IMR-90 (cell line): ENCODE data around the gene MYL11. TPM values are rescaled to one million over a fixed set of nuclear protein-coding genes. Genes with fewer than 3 reads are reported as not detected.

Experiments used
- ATAC-seq: fragments of 200-7000 bp; cut with Tn5 transposase; 2 replicates; pipeline ENCODE4 v1.9.1; 2020; ENCODE audit warnings: low read depth, mild to moderate bottlenecking, moderate library complexity
- BruUV-seq: library from RNA; stranded (reverse); fragments of 400-500 nt; replicated peaks from 2 replicates; lab custom pipeline; 2021; lab: Mats Ljungman, UMichigan
- CTCF ChIA-PET: fragments of 300-600 bp; formaldehyde crosslinking; extraction: SDS; loops from one replicate; lab custom pipeline; 2021; ENCODE audit warnings: antibody characterized with exemption; lab: Yijun Ruan, JAX
- POLR2A ChIA-PET: fragments of 300-600 bp; sonication (Branson Sonifier 250); formaldehyde crosslinking; loops from one replicate; lab custom pipeline; 2022; ENCODE audit warnings: antibody characterized with exemption; ENCODE audit not compliant: unreplicated experiment; lab: Charles Lee
- DNase-seq: peaks from one replicate; pipeline ENCODE4 v3.0.0; 2013
- H2AFZ ChIP-seq: replicated peaks from 2 replicates; pipeline ENCODE3; 2013; ENCODE audit warnings: low read length, mild to moderate bottlenecking; ENCODE audit not compliant: poor library complexity
- H2AK5ac ChIP-seq: 2 replicates; pipeline ENCODE4 v1.6.1; 2013; ENCODE audit warnings: low read depth, low read length, inconsistent platforms
- H2AK9ac ChIP-seq: replicated peaks from 2 replicates; pipeline ENCODE3; 2013; ENCODE audit warnings: mild to moderate bottlenecking, low read depth, low read length, moderate library complexity; ENCODE audit not compliant: poor library complexity
- H2BK120ac ChIP-seq: 2 replicates; pipeline ENCODE4 v1.6.1; 2013; ENCODE audit warnings: low read depth, low read length, inconsistent platforms
- H2BK15ac ChIP-seq: 3 replicates; pipeline ENCODE4 v1.6.1; 2013; ENCODE audit warnings: low read depth, low read length, inconsistent platforms
- H2BK20ac ChIP-seq: 2 replicates; pipeline ENCODE4 v1.6.1; 2013; ENCODE audit warnings: low read depth, mild to moderate bottlenecking, inconsistent platforms, low read length, moderate library complexity
- H2BK5ac ChIP-seq: 2 replicates; pipeline ENCODE4 v1.6.1; 2013; ENCODE audit warnings: mild to moderate bottlenecking, low read depth, low read length, inconsistent platforms; ENCODE audit not compliant: poor library complexity, severe bottlenecking
- H3K14ac ChIP-seq: replicated peaks from 2 replicates; pipeline ENCODE4 v1.6.1; 2013; ENCODE audit warnings: low read depth, low read length, inconsistent platforms
- H3K18ac ChIP-seq: 2 replicates; pipeline ENCODE4 v1.6.1; 2013; ENCODE audit warnings: low read depth, low read length, control low read depth
- H3K23ac ChIP-seq: 2 replicates; pipeline ENCODE4 v1.6.1; 2013; ENCODE audit warnings: low read depth, low read length, inconsistent platforms
- H3K27ac ChIP-seq: 2 replicates; pipeline ENCODE4 v1.5.1; 2013; ENCODE audit warnings: mild to moderate bottlenecking, control low read depth, low read length; ENCODE audit not compliant: insufficient read depth
- H3K27me3 ChIP-seq: 2 replicates; pipeline ENCODE4 v1.6.1; 2013; ENCODE audit warnings: low read length; ENCODE audit not compliant: control insufficient read depth, insufficient read depth
- H3K36me3 ChIP-seq: 2 replicates; pipeline ENCODE4 v1.6.1; 2013; ENCODE audit warnings: low read length, mixed read lengths; ENCODE audit not compliant: control insufficient read depth, insufficient read depth
- H3K4ac ChIP-seq: 2 replicates; pipeline ENCODE4 v1.6.1; 2013; ENCODE audit warnings: low read depth, low read length, inconsistent platforms
- H3K4me1 ChIP-seq: 2 replicates; pipeline ENCODE4 v1.6.1; 2013; ENCODE audit warnings: low read length, mixed read lengths; ENCODE audit not compliant: control insufficient read depth, insufficient read depth
- H3K4me2 ChIP-seq: 2 replicates; pipeline ENCODE4 v1.6.1; 2013; ENCODE audit warnings: low read depth, mild to moderate bottlenecking, control low read depth, low read length, moderate library complexity
- H3K4me3 ChIP-seq: 2 replicates; pipeline ENCODE4 v1.5.1; 2013; ENCODE audit warnings: low read depth, mild to moderate bottlenecking, control low read depth, low read length, moderate library complexity; ENCODE audit not compliant: insufficient read depth
- H3K56ac ChIP-seq: 2 replicates; pipeline ENCODE4 v1.6.1; 2013; ENCODE audit warnings: low read length, inconsistent platforms; ENCODE audit not compliant: insufficient read depth; ENCODE audit errors: extremely low read depth
- H3K79me1 ChIP-seq, 2 experiments: 2 replicates each; pipeline ENCODE4 v1.6.1; 2013; ENCODE audit warnings: low read length in 2 of 2, inconsistent platforms in 1 of 2, low read depth in 1 of 2
- H3K9ac ChIP-seq: 2 replicates; pipeline ENCODE4 v1.6.1; 2013; ENCODE audit warnings: low read depth, low read length, control low read depth
- H3K9me1 ChIP-seq: 2 replicates; pipeline ENCODE4 v1.6.1; 2013; ENCODE audit warnings: low read length, inconsistent platforms; ENCODE audit not compliant: insufficient read depth
- H3K9me3 ChIP-seq: 2 replicates; pipeline ENCODE4 v1.6.1; 2013; ENCODE audit warnings: low read length; ENCODE audit not compliant: control insufficient read depth, insufficient read depth
- H4K20me1 ChIP-seq: 2 replicates; pipeline ENCODE4 v1.6.1; 2013; ENCODE audit warnings: low read length, inconsistent platforms; ENCODE audit not compliant: insufficient read depth
- H4K5ac ChIP-seq: 2 replicates; pipeline ENCODE4 v1.6.1; 2013; ENCODE audit warnings: mild to moderate bottlenecking, low read depth, low read length, control low read depth
- H4K8ac ChIP-seq, 2 experiments: 2 replicates each; pipeline ENCODE4 v1.6.1; 2013; ENCODE audit warnings: low read depth in 2 of 2, low read length in 2 of 2, control low read depth in 1 of 2, inconsistent platforms in 1 of 2
- H4K91ac ChIP-seq: 2 replicates; pipeline ENCODE4 v1.6.1; 2013; ENCODE audit warnings: low read depth, low read length, inconsistent platforms; ENCODE audit not compliant: insufficient read depth
- RFX5 ChIP-seq: IDR thresholded peaks from 2 replicates; pipeline ENCODE4 v1.8.0; 2012; ENCODE audit warnings: low read depth, mild to moderate bottlenecking, low read length, moderate library complexity
- WGBS, 2 experiments: methylation state at CpG; one replicate each; pipeline versions ENCODE4 v1.1.5 to v1.1.7; 2013; ENCODE audit warnings: missing lambda C conversion rate in 2 of 2; ENCODE audit not compliant: insufficient read length in 1 of 2; ENCODE audit errors: extremely low coverage in 2 of 2; 5-methylcytosine and 5-hydroxymethylcytosine counted together
- dilution Hi-C: fragments of 300-500 bp; cut with HindIII; formaldehyde crosslinking; loops from one replicate; pipeline ENCODE4 v1.14.3; 2018; ENCODE audit warnings: low sequenced_read_pairs; ENCODE audit not compliant: unreplicated experiment
- in situ Hi-C: fragments of 300-500 bp; cut with MboI; formaldehyde crosslinking; loops from 3 replicates; pipeline ENCODE4 v1.14.3; 2019; ENCODE audit warnings: low sequenced_read_pairs, inconsistent platforms, mixed read lengths
- intact Hi-C: fragments of 100-400 bp; cut with micrococcal nuclease; formaldehyde crosslinking; loops from 2 replicates; pipeline ENCODE4 v1.10.0; 2022
- polyA plus RNA-seq, 3 experiments: library from polyadenylated mRNA; depleted of rRNA; stranded (reverse); fragments of >200 nt; gene quantifications; 2 replicates each; pipeline ENCODE4 v1.2.3, GENCODE V29; 2012; ENCODE audit warnings: low replicate concordance in 1 of 3
- total RNA-seq: library from RNA; depleted of rRNA; stranded (reverse); fragments of >200 nt; gene quantifications from 2 replicates; pipeline ENCODE4 v1.2.3, GENCODE V29; 2012
- TF ChIP-seq, protein P1 (sequence below): conservative IDR thresholded peaks from 2 replicates; pipeline ENCODE4 v1.5.1; 2012; ENCODE audit warnings: mild to moderate bottlenecking, low read depth, low read length, improper control_type of control experiment

MYL11 gene
- total and polyA plus RNA-seq, 2 of the 4 experiments (the other 2 are of a cell fraction), result 1.1 TPM; not detected in 1

GRCh38 chr16:30352488-30353401 lies 21.9 kb upstream of the MYL11 start:
- Histone ChIP-seq H2AFZ (no peak overlapping the region), H3K4me3 (no peak overlapping the region), H2BK120ac (no peak overlapping the region), H3K9me1 (peaks cover 9% of the 10 kb centered on the region), H3K9ac (no peak overlapping the region), H3K36me3 (peaks cover 37% of the 10 kb centered on the region), H2AK5ac (peak overlapping the region; percentile 47; the same call in 1 of the 2 replicates), H2BK20ac (no peak overlapping the region), H2BK5ac (no peak overlapping the region), H3K14ac (0 out of 2 replicates have a peak overlapping the region, but pooled peaks have one; percentile 12), H4K20me1 (peaks cover 17% of the 10 kb centered on the region; the same call in 1 of the 2 replicates), H3K9me3 (no peaks in the 10 kb centered on the region), H4K91ac (no peak overlapping the region), H3K56ac (no peak overlapping the region), H3K18ac (no peak overlapping the region), H3K4me2 (no peak overlapping the region), H3K79me1 (peaks cover 0 to 72% of the 10 kb centered on the region in 2 experiments; a peak in 3 of 4 replicates), H3K23ac (no peak overlapping the region), H2BK15ac (no peak overlapping the region), H3K4ac (no peak overlapping the region), H4K5ac (no peak overlapping the region), H3K27ac (peak overlapping the region; percentile 7; the same call in 1 of the 2 replicates), H2AK9ac (no peak overlapping the region), H3K27me3 (no peaks in the 10 kb centered on the region), H3K4me1 (peaks cover 7% of the 10 kb centered on the region; the same call in 1 of the 2 replicates), H4K8ac (no peak overlapping the region)
- POLR2A ChIA-PET, result no interaction called here
- CTCF ChIA-PET, result no interaction called here
- DNase-seq (no peak), ATAC-seq (no peak)
- in situ Hi-C loops (no loop called here), intact Hi-C loops (no loop called here), dilution Hi-C loops (no loop called here)
- 80% methylated on average over 1 of the region's 14 CpGs; no CpG with 5 or more reads in 1 of the 2 experiments for WGBS, 2 experiments
- no TSS peak for BruUV-seq
- TF ChIP-seq RFX5, result no peak
- TF ChIP-seq, protein P1, sequence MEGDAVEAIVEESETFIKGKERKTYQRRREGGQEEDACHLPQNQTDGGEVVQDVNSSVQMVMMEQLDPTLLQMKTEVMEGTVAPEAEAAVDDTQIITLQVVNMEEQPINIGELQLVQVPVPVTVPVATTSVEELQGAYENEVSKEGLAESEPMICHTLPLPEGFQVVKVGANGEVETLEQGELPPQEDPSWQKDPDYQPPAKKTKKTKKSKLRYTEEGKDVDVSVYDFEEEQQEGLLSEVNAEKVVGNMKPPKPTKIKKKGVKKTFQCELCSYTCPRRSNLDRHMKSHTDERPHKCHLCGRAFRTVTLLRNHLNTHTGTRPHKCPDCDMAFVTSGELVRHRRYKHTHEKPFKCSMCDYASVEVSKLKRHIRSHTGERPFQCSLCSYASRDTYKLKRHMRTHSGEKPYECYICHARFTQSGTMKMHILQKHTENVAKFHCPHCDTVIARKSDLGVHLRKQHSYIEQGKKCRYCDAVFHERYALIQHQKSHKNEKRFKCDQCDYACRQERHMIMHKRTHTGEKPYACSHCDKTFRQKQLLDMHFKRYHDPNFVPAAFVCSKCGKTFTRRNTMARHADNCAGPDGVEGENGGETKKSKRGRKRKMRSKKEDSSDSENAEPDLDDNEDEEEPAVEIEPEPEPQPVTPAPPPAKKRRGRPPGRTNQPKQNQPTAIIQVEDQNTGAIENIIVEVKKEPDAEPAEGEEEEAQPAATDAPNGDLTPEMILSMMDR, result 0 out of 2 replicates have a peak, but pooled peaks have one; percentile 8
